Tibial nerve (tissue), 4 donors: ENCODE results near the gene RPS6KA2.

Experiments
- CTCF ChIP-seq, 5 experiments: fragments of 200-600 bp in 3 of 5; fragments of 450-650 bp in 2 of 5; sonication (generic) in 3 of 5; IDR thresholded peaks; one replicate each; pipeline ENCODE4 v1.5.1; 2016 to 2019; ENCODE audit warnings: antibody characterized with exemption in 5 of 5, mild to moderate bottlenecking in 3 of 5, moderate library complexity in 2 of 5
- EP300 ChIP-seq, 2 donors: sonication (generic); formaldehyde crosslinking; IDR thresholded peaks; one replicate each; pipeline ENCODE4 v1.6.1; 2017; ENCODE audit warnings: antibody characterized with exemption in 2 of 2, mild to moderate bottlenecking in 1 of 2
- POLR2A ChIP-seq, 2 donors: fragments of 450-650 bp; IDR thresholded peaks; one replicate each; pipeline ENCODE4 v1.6.1; 2017; ENCODE audit warnings: antibody characterized with exemption in 2 of 2, mild to moderate bottlenecking in 2 of 2, moderate library complexity in 2 of 2

DNA sequence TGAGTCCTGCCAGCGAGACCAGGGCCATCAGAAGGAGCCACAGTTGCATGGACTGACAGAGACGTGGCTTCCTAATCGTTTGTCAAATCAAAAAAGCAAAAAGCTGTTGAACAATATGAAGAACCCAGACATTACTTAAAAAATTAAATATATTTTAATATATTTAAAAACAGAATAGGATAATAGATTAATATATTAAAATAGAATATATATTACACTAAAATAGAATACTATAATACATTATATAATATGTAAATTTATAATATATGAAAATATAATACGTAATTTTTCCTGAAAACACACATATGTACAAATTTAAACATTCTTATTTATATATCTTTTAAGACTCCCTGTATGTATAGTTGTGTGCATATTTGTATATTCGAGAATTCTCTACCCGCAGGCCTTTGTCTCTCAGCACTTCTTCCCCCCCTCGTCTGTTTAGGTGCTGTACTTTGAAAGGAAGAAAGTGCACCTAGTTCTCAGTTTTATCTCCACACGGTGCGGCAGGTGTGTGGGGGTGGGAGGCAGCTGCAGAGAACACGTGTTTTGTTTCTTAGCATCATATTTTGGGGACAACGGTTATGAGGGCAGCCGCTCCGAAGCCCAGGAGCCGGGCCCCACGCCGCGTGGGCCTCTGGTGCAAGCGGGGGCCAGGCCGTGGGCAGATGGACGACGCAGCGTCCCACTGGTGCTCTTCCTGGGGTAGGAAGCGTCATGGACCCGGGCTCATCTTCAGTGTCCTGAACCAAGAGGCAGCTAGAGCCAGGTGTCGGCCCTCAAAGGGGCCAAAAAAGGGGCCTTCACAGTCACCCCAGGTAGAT lies 172.1 kb downstream of the RPS6KA2 start:
- TF ChIP-seq POLR2A (IDR thresholded peaks at IDR 0.05) (no peak), CTCF (IDR thresholded peaks at IDR 0.05) (no peak), EP300 (IDR thresholded peaks at IDR 0.05) (no peak)
